Stimulated activated CD4-positive, alpha-beta T cell treated with anti-CD3 and anti-CD28 coated beads, Interleukin-1b, Interleukin-23, amount 100 ng/mL, for 4 hours (primary cell): ENCODE results near the gene EID3.
"Not testable (repeated sequence)": the region's sequence is repeated elsewhere in the genome, so short reads cannot be mapped to it uniquely, and the experiment has no call there.

Experiments used
- DNase-seq, 2 donors: peaks; one replicate each; pipeline ENCODE4 v3.0.0-alpha.2; 2020; ENCODE audit warnings: low read depth in 2 of 2

EID3 gene

DNA sequence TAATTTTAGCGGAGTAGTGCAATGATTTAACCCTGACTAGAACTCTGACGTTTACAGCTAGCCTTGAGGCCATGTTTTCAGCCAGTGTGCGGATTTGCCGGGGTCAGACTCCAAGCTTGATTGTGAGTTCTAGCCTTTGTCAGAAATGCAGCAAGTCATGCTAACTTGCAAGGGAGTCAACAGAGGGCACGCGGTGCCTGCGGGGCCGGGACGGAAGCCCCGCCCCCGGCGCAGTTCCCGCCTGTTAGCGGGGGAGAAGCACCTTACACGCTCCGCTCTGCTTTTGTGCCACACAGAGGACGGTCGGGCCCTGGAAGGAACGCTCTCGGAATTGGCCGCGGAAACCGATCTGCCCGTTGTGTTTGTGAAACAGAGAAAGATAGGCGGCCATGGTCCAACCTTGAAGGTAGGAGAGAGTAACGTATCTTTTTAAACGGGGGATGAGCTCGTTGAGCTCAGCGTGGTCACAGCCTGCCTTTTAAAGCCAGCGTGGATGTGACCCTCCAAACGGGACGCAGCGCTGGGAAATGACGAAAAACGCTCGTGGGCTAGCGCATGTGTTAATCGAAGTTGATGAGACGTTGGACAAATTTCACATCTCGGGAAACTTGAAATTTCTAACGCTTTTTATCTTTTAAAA, 14.8 kb upstream of the EID3 start:
- peak; percentile 78 for DNase-seq

- DNase-seq = no peak
These were observed 13.2 kb upstream of the EID3 start for GRCh38 chr12:104290320-104290719.

- no peak for DNase-seq
These were observed 12.7 kb upstream of the EID3 start for GRCh38 chr12:104290855-104291254.

- no peak for DNase-seq
These were observed 11.5 kb upstream of the EID3 start for GRCh38 chr12:104291867-104292524.

GRCh38 chr12:104292872-104293794, 10.4 kb upstream of the EID3 start:
- DNase-seq = no peak

DNA sequence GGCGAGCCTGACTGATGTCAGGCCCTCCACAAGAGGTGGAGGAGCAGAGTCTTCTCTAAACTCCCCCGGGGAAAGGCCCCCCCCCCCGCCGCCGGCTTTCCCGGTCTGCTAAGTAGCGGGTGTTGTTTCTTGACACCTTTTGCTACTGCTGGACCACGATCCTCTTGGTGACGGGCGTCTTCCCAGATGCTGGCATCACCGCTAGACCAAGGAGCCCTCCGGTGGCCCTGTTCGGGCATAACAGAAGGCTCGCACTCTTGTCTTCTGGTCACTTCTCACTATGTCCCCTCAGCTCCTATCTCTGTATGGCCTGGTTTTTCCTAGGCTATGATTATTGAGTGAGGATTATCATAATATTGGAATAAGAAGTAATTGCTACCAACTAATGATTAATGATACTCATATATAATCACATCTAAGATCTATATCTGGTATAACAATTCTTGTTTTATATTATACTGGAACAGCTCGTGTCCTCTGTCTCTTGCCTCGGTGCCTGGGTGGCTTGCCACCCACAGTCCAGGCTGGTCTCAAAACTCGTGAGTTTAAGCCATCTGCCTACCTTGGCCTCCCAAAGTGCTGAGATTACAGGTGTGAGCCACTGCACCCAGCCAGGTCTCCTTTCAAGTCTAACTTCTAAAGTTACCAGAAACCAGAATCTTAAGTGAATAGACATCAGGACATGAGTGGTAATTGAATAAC, 9.2 kb upstream of the EID3 start:
- DNase-seq = not testable (repeated sequence)

DNA sequence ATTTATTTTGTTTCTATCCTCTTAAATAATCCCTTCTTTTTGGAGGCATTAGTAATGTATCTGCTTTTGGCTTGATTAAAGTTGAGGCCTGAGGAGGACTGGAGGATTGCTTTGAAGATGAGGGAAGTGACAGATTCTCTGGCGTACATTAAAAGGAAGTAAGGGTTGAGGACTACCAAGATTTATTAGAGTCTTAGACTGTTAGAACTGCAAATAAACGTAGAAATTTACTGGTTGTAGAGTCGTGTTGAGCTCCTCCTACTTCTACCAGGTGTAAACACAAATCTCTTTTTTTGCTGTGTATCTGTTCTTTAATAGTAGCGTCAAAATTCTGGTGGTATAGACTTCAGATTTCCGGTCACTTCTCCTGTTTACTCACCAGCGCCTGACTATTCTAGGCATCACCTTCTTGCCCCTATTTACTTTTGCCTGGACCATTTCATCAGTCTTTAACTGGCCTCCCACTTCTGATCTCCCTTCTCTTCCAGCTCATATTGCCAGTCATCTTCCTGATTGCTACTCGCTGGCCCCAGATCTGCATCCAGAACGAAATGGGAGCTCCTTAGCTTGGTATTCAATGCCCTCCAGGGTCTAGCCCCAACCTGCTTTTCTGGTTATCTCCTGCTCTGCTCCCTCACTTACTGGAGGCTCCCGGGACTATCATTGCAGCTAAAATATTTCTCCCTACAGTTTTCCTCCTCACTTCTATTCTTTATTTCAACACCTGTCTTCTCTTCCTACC, 8.4 kb upstream of the EID3 start:
- no peak for DNase-seq

- DNase-seq = no peak
These were observed 7.6 kb upstream of the EID3 start for GRCh38 chr12:104295954-104296353.

DNA sequence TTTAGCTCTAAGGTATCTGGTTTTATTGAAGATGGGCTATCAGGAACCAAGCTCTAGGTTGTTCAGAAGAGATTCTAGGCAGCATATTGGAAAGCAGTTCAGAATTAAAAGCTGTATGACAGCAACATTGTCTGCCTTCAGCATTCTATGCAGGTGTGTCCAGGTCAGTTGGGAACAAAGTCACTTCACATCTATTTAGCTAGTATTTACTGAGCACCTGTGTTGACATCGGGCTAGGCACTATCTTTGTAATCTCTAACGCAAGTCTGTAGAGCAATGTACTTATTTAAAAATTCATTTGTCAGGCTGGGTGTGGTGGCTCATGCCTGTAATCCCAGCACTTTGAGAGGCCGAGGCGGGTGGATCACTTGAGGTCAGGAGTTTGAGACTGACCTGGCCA, 6.8 kb upstream of the EID3 start:
- DNase-seq = no peak

DNA sequence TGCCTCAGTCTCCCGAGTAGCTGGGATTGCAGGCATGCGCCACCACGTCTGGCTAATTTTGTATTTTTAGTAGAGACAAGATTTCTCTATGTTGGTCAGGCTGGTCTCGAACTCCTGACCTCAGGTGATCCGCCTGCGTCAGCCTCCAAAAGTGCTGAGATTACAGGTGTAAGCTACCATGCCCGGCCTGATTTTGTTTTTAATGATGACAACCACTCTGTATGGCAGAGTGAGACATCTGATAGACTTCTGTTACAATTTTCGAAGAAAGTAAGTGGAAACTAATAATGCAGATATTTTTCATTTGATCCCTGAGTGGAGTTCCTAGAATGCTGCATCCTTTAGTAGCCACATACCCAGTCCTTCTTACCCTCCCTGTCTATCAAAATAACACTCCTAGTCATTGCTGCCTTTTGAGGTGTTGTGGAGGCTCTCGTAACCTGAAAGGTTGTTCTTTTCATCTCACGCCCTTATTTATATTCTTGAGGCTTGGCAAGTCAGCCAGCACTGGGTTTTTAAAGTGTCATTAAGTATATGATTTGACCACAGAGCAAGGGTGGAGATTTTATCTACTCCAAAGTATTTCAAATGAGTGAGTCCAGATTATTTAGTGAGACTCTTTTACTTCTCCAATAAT, 5.9 kb upstream of the EID3 start:
- DNase-seq = no peak

- DNase-seq = no peak
These were observed 3.6 kb upstream of the EID3 start for GRCh38 chr12:104299842-104300481.

DNA sequence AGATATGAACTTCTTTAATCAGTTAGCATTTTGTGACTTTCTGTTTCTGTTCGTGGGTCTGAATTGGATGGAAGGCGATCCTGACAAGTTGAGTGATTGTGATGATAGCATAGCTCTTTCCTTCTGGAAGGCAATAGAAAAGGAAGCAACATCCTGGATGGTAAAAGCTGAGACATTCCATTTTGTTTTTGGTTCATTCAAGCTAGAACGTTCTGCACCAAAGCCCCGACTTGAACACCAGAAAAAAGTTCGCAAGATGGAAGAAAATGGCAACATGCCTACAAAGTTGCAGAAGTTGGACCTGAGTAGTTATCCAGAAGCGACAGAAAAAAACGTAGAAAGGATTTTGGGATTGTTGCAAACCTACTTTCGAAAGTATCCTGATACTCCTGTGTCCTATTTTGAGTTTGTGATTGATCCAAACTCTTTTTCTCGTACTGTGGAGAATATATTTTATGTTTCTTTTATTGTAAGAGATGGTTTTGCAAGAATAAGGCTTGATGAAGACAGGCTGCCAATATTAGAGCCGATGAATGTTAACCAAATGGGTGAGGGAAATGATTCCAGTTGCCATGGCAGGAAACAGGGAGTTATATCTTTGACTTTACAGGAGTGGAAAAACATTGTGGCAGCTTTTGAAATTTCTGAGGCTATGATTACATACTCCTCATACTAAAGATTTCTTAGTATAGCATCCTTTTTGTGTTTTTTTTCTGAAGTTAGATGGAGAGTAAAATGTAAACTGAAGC, 896 bp downstream of the EID3 start:
- no peak for DNase-seq

DNA sequence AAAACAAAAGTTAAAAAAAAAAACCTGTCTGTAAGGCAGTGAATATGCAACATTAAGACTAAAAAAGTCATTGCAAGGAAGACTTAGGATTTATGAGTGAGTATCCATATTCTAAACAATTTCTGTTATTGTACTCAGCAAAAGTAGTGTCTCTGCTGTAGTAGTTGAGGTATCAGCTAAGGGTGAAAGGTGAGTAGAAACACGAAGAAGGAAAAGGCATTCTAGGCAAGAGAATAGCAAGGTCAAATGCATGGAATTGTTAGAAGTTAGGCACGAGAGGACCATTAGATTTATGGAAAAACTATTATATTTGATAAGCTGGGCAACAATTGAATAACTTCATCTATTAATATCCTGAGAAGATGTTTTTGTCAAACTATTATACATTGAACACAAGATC, 1.8 kb downstream of the EID3 start:
- no peak for DNase-seq

DNA sequence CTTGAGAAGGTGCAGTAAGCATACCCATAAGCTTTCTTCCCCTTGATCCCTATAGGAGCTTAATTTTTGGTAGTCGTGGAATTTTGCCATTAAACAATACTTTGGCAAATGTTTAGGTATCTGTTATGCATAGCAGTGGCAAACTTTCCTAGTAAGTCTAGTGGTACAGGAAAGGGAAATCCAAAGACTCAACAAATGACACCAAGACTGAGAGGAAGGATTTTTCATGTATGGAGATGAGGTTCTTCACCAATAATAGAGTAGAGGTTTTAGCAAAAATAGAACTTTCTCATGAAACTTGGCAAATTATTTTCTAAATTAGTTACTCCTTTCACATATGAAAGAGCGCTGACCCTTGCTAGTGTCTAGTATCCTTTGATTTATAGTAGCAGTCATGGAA, 2.8 kb downstream of the EID3 start:
- no peak for DNase-seq

DNA sequence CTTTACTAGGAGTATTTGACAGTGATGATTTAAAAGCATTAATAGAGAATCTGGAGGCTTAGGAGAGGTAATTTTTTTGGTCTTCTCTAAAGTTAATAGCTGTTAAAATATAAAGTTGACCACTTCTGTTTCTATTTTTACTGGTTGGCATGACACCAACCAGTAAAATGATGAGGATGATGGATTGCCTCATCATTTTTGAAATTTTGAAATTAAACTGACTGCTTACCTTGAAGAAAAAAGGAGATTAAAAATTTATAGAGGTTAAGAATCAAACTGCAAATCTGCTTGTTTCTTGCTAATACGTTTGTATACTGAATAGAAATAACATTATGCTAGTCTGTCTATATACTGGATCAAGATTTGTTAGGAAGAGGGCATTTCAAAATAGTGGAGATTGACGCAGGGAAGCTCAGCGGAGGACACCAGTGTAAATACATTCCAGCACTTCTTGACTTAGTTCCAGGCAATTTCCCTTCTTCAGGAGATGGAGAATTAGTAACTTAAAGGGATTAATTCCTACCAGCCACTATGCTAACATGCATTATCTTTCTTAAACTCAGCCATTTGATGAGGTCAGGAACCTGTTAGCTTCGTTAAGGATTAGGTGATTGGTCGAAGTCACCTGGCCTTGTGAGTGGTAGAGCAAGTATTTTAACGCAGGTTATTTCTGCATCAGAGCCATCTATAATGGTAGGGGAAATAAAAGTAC, 3.6 kb downstream of the EID3 start:
- no peak for DNase-seq

GRCh38 chr12:104307655-104308000, 4.1 kb downstream of the EID3 start:
- DNase-seq = no peak

- DNase-seq = no peak
These were observed 6.0 kb downstream of the EID3 start for GRCh38 chr12:104309446-104309993.

DNA sequence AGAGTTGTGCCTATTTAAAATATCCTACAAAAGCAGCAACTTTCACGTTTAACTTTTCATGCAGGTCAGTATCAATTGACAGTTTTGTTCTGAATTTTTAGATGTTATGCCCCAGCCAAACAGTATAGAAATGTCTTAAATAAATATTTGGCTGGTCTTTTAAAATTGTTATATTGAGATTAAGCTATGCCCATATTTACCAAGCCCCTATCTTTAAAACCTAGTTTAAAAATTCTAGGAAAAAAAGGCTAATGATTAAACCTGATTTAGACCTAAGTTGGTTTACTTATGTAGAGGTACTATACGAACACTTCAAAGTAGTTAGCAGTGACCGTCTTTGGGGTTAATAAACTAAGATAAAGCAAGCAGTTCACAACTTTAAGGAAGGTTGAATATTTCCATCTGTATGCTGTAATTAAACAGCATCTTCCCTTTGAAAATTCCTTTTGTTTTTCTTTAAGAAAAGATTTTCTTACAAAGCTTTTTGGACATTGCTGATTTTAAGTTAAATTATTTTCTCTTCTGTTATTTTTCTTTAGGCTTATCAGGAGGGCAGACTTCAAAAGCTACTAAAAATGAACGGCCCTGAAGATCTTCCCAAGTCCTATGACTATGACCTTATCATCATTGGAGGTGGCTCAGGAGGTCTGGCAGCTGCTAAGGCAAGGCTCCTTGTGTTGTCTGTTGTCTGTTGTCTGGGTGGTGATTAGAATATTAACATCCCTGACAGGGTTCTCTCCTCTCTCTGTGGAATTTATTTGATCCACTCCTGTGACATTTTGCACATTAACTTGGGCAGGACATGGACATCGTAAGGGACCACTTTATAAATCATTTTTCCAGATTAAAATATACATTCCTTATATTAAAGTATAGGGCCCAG, 7.5 kb downstream of the EID3 start:
- DNase-seq = no peak
